Measurements from ENCODE around the gene KLHL29. TPM values are rescaled to one million over a fixed set of nuclear protein-coding genes. Genes with fewer than 3 reads are reported as not detected.

Gene KLHL29
- total and polyA plus RNA-seq, 2 donors (not counting 1 experiment from before 2014, with no cell fraction given): 1.3 to 3.4 TPM

- Histone ChIP-seq H3K36me3 (replicated peaks in 1 of 2; ENCODE audit: control extremely low read depth in 1 of 2, control insufficient read depth in 1 of 2, extremely low read depth in 1 of 2, insufficient read depth in 2 of 2, low read length in 1 of 2) (no peaks in the 10 kb centered on the region), H3K9me3 (ENCODE audit: control extremely low read depth in 1 of 3, control insufficient read depth in 2 of 3, insufficient read depth in 1 of 3, low read length in 2 of 3) (peaks cover 0 to 10% (median 0%) of the 10 kb centered on the region in 3 donors), H3K9ac (ENCODE audit: low read length) (no peak overlapping the region), H3K79me2 (ENCODE audit: control insufficient read depth, insufficient read depth, low read length) (no peaks in the 10 kb centered on the region), H3K4me1 (ENCODE audit: control insufficient read depth in 2 of 2, insufficient read depth in 2 of 2, low read length in 2 of 2) (no peaks in the 10 kb centered on the region), H4K20me1 (ENCODE audit: control insufficient read depth, insufficient read depth, low read length, poor library complexity, severe bottlenecking) (no peaks in the 10 kb centered on the region), H3K27ac (ENCODE audit: low read length in 2 of 2) (no peak overlapping the region), H3K27me3 (replicated peaks in 1 of 4; ENCODE audit: control extremely low read depth in 1 of 4, control insufficient read depth in 3 of 4, insufficient read depth in 4 of 4, low read length in 3 of 4) (no peaks in the 10 kb centered on the region), H3K4me3 (ENCODE audit: control extremely low read depth in 1 of 5, extremely low read depth in 1 of 5, insufficient read depth in 1 of 5, low read depth in 2 of 5, low read length in 4 of 5) (no peak overlapping the region), H2AFZ (ENCODE audit: insufficient read depth, low read depth, low read length, poor library complexity, severe bottlenecking) (no peak overlapping the region), H3K4me2 (replicated peaks; ENCODE audit: low read depth, low read length, poor library complexity, severe bottlenecking) (no peak overlapping the region)
- ATAC-seq (ENCODE audit: low read depth) (no peak), DNase-seq (no peak)
- ChIA-PET CTCF (no interaction called here), POLR2A (no interaction called here)
- 93% methylated on average over 11 of the region's 12 CpGs for WGBS (ENCODE audit: insufficient coverage)
- intact Hi-C loops (cut with micrococcal nuclease): no loop called here
- H3K9me3 Mint-ChIP-seq (ENCODE audit: insufficient read depth): no peaks in the 10 kb centered on the region
- no peak for TF ChIP-seq CTCF (IDR thresholded peaks at IDR 0.05)
- no peak overlapping the region for H3K4me3 Mint-ChIP-seq
- H3K27ac Mint-ChIP-seq: no peak overlapping the region
- peaks cover 3% of the 10 kb centered on the region for H3K27me3 Mint-ChIP-seq
- H3K4me1 Mint-ChIP-seq: no peaks in the 10 kb centered on the region
Measured at GRCh38 chr2:23426263-23426905, 41.4 kb downstream of the KLHL29 start.

- ChIA-PET CTCF (no interaction called here), POLR2A (no interaction called here)
- no peaks in the 10 kb centered on the region for H3K36me3 ChIP-seq (replicated peaks in 1 of 2; ENCODE audit: control extremely low read depth in 1 of 2, control insufficient read depth in 1 of 2, extremely low read depth in 1 of 2, insufficient read depth in 2 of 2, low read length in 1 of 2)
- ATAC-seq (ENCODE audit: low read depth): no peak
- no peaks in the 10 kb centered on the region for H3K4me1 ChIP-seq (ENCODE audit: control insufficient read depth in 2 of 2, insufficient read depth in 2 of 2, low read length in 2 of 2)
- Mint-ChIP-seq H3K27ac (no peak overlapping the region), H3K4me3 (no peak overlapping the region), H3K27me3 (peaks cover 3% of the 10 kb centered on the region), H3K9me3 (ENCODE audit: insufficient read depth) (no peaks in the 10 kb centered on the region), H3K4me1 (no peaks in the 10 kb centered on the region)
- no peak for DNase-seq
- WGBS (ENCODE audit: insufficient coverage): 98% methylated on average over 6 of the region's 8 CpGs
- no peaks in the 10 kb centered on the region for H3K79me2 ChIP-seq (ENCODE audit: control insufficient read depth, insufficient read depth, low read length)
- H3K9me3 ChIP-seq (ENCODE audit: control extremely low read depth in 1 of 3, control insufficient read depth in 2 of 3, insufficient read depth in 1 of 3, low read length in 2 of 3): peaks cover 0 to 10% (median 0%) of the 10 kb centered on the region in 3 donors
- no peaks in the 10 kb centered on the region for H3K27me3 ChIP-seq (replicated peaks in 1 of 4; ENCODE audit: control extremely low read depth in 1 of 4, control insufficient read depth in 3 of 4, insufficient read depth in 4 of 4, low read length in 3 of 4)
- TF ChIP-seq EZH2 (IDR thresholded peaks at IDR 0.05; ENCODE audit: borderline replicate concordance, insufficient read depth, low read depth, low read length, poor library complexity, severe bottlenecking) (no peak), CTCF (IDR thresholded peaks at IDR 0.05) (no peak)
- H3K27ac ChIP-seq (ENCODE audit: low read length in 2 of 2): no peak overlapping the region
- H2AFZ ChIP-seq (ENCODE audit: insufficient read depth, low read depth, low read length, poor library complexity, severe bottlenecking): no peak overlapping the region
- no peak overlapping the region for H3K4me2 ChIP-seq (replicated peaks; ENCODE audit: low read depth, low read length, poor library complexity, severe bottlenecking)
- H3K9ac ChIP-seq (ENCODE audit: low read length): no peak overlapping the region
- no peaks in the 10 kb centered on the region for H4K20me1 ChIP-seq (ENCODE audit: control insufficient read depth, insufficient read depth, low read length, poor library complexity, severe bottlenecking)
- intact Hi-C loops (cut with micrococcal nuclease): no loop called here
- no peak overlapping the region for H3K4me3 ChIP-seq (ENCODE audit: control extremely low read depth in 1 of 5, extremely low read depth in 1 of 5, insufficient read depth in 1 of 5, low read depth in 2 of 5, low read length in 4 of 5)
Measured at GRCh38 chr2:23427350-23427749, 42.4 kb downstream of the KLHL29 start.

All from B cell (primary cell).